Measurements from ENCODE around the gene RNASEH2B. TPM values are rescaled to one million over a fixed set of nuclear protein-coding genes. Genes with fewer than 3 reads are reported as not detected.

Gene RNASEH2B
- total and polyA plus RNA-seq, 2 of the 8 experiments (the other 6 are each of a cell fraction or from before 2014, with no cell fraction given): 19.3 to 43.9 TPM

GRCh38 chr13:50883728-50884127, 25.9 kb upstream of the RNASEH2B start:
- H3K4me3 ChIP-seq (ENCODE audit: extremely low read depth in 1 of 4, insufficient read depth in 2 of 4, low read depth in 3 of 4, low read length in 4 of 4): no peak overlapping the region
- H3K14ac ChIP-seq (ENCODE audit: insufficient read length): no peak overlapping the region
- H3K4ac ChIP-seq (replicated peaks; ENCODE audit: insufficient read length, low read depth, low read length): no peak overlapping the region
- POLR2A ChIA-PET (ENCODE audit: partially characterized antibody): no interaction called here
- no peak overlapping the region for H2BK20ac ChIP-seq (ENCODE audit: low read length)
- H4K91ac ChIP-seq (replicated peaks; ENCODE audit: insufficient read length, low read length): no peak overlapping the region
- H3K79me1 ChIP-seq (ENCODE audit: low read depth, low read length): no peaks in the 10 kb centered on the region
- no peak overlapping the region for H4K8ac ChIP-seq (ENCODE audit: extremely low read depth, insufficient read depth, low read length)
- no peak overlapping the region for H3K23ac ChIP-seq (ENCODE audit: insufficient read length)
- CTCF ChIA-PET (ENCODE audit: partially characterized antibody): no interaction called here
- H3K27me3 ChIP-seq (replicated peaks in 1 of 4; ENCODE audit: control insufficient read depth in 3 of 4, extremely low read depth in 1 of 4, insufficient read depth in 3 of 4, low read length in 3 of 4): no peaks in the 10 kb centered on the region
- no peak overlapping the region for H2BK5ac ChIP-seq (ENCODE audit: low read depth, low read length)
- no peaks in the 10 kb centered on the region for H3K4me1 ChIP-seq (replicated peaks in 1 of 4; ENCODE audit: control insufficient read depth in 3 of 4, insufficient read depth in 4 of 4, low read length in 3 of 4)
- H3K27ac ChIP-seq (ENCODE audit: low read depth, low read length): no peak overlapping the region
- H2BK12ac ChIP-seq (ENCODE audit: low read depth, low read length): no peak overlapping the region
- DNase-seq (ENCODE audit: low read depth in 1 of 2, low spot score in 2 of 2) (no peak), FAIRE-seq (no peak)
- H3K23me2 ChIP-seq (ENCODE audit: low read depth, low read length): no peaks in the 10 kb centered on the region
- H3K9ac ChIP-seq (replicated peaks in 1 of 4; ENCODE audit: extremely low read depth in 1 of 4, low read depth in 3 of 4, low read length in 3 of 4): no peak overlapping the region
- no peaks in the 10 kb centered on the region for H3K36me3 ChIP-seq (ENCODE audit: control insufficient read depth in 2 of 4, insufficient read depth in 4 of 4, low read length in 3 of 4)
- H2AFZ ChIP-seq (ENCODE audit: low read length): peak overlapping the region; percentile 93; the same call in 1 of the 2 replicates
- no peak overlapping the region for H3K56ac ChIP-seq (replicated peaks; ENCODE audit: insufficient read length, low read depth, low read length)
- H3K9me3 ChIP-seq (ENCODE audit: insufficient read depth in 2 of 2, low read depth in 1 of 2, low read length in 1 of 2): no peaks in the 10 kb centered on the region
- no peak overlapping the region for H3K18ac ChIP-seq (ENCODE audit: extremely low read depth, low read length)
- H2BK120ac ChIP-seq (replicated peaks; ENCODE audit: low read depth, low read length): no peak overlapping the region
- 100% methylated on average over 1 of the region's 1 CpG; no CpG with 5 or more reads in 1 of the 2 experiments for WGBS, 2 experiments (ENCODE audit: extremely low coverage in 1 of 2, insufficient coverage in 1 of 2, insufficient read length in 1 of 2, insufficient replicate concordance in 2 of 2, low coverage in 1 of 2, low lambda C conversion rate in 2 of 2, missing lambda C conversion rate in 1 of 2)
- no peak overlapping the region for H3K4me2 ChIP-seq (ENCODE audit: insufficient read depth in 1 of 2, low read depth in 2 of 2, low read length in 2 of 2)
- no peak overlapping the region for H2AK5ac ChIP-seq (ENCODE audit: low read depth, low read length)
- H4K5ac ChIP-seq (ENCODE audit: insufficient read length, low read depth, low read length): no peak overlapping the region
- no peaks in the 10 kb centered on the region for H4K20me1 ChIP-seq (replicated peaks in 1 of 2; ENCODE audit: control insufficient read depth in 1 of 2, insufficient read depth in 2 of 2, low read length in 2 of 2)
- H2BK15ac ChIP-seq (ENCODE audit: low read length): no peak overlapping the region
- H3K79me2 ChIP-seq (ENCODE audit: control insufficient read depth in 1 of 2, insufficient read depth in 2 of 2, low read length in 2 of 2): no peaks in the 10 kb centered on the region
- TF ChIP-seq SIN3A (conservative IDR thresholded peaks at IDR 0.05 in 1 of 2, IDR thresholded peaks at IDR 0.05 in 1 of 2; ENCODE audit: low read depth in 1 of 2, low read length in 2 of 2) (no peak), CTBP2 (IDR thresholded peaks at IDR 0.05; ENCODE audit: borderline replicate concordance, insufficient read depth, insufficient read length, low read length) (no peak), GABPA (IDR thresholded peaks at IDR 0.05; ENCODE audit: borderline replicate concordance, insufficient read depth, low read length) (no peak), BACH1 (IDR thresholded peaks at IDR 0.05; ENCODE audit: low read length) (no peak), CBX8 (IDR thresholded peaks at IDR 0.05; ENCODE audit: borderline replicate concordance, low read depth, low read length) (no peak), USF2 (IDR thresholded peaks at IDR 0.05; ENCODE audit: low read length) (no peak), KDM5A (IDR thresholded peaks at IDR 0.05; ENCODE audit: low read length) (no peak), JUN (IDR thresholded peaks at IDR 0.05; ENCODE audit: low read depth, low read length) (no peak)
- TF ChIP-seq, protein P1, sequence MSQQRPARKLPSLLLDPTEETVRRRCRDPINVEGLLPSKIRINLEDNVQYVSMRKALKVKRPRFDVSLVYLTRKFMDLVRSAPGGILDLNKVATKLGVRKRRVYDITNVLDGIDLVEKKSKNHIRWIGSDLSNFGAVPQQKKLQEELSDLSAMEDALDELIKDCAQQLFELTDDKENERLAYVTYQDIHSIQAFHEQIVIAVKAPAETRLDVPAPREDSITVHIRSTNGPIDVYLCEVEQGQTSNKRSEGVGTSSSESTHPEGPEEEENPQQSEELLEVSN (IDR thresholded peaks at IDR 0.05): no peak

All from H1 (cell line).